GM19324 (cell line): ENCODE measurements around the gene CPEB1.

Experiments used
- ATAC-seq: cut with Tn5 transposase; IDR thresholded peaks from one replicate; pipeline ENCODE4 v1.9.1; 2021; ENCODE audit warnings: mild to moderate bottlenecking, moderate library complexity; ENCODE audit not compliant: unreplicated experiment, low FRiP score

The CPEB1 gene

GRCh38 chr15:82647045-82647834, at the start of gene CPEB1:
Gene CPEB1, minus strand, starts transcription at chr15:82647363. Its CDS starts 18,904 bp downstream, at chr15:82628459.
- no peak for ATAC-seq

- ATAC-seq, result no peak
These were observed 45.0 kb upstream of the CPEB1 start for GRCh38 chr15:82692171-82692570.

- ATAC-seq, result no peak
These were observed 42.0 kb upstream of the CPEB1 start for GRCh38 chr15:82689147-82689546.

- ATAC-seq, result no peak
These were observed 41.5 kb upstream of the CPEB1 start for GRCh38 chr15:82688691-82689090.

- no peak for ATAC-seq
These were observed 34.2 kb upstream of the CPEB1 start for GRCh38 chr15:82681371-82681770.

GRCh38 chr15:82680200-82681102, 33.3 kb upstream of the CPEB1 start:
- no peak for ATAC-seq

- no peak for ATAC-seq
These were observed 32.5 kb upstream of the CPEB1 start for GRCh38 chr15:82679626-82680199.

GRCh38 chr15:82677720-82678323, 30.7 kb upstream of the CPEB1 start:
- no peak for ATAC-seq

- no peak for ATAC-seq
These were observed 27.7 kb upstream of the CPEB1 start for GRCh38 chr15:82674873-82675272.

- ATAC-seq, result no peak
These were observed 23.5 kb upstream of the CPEB1 start for GRCh38 chr15:82670699-82671098.

GRCh38 chr15:82666606-82667005, 19.4 kb upstream of the CPEB1 start:
- ATAC-seq, result no peak

- ATAC-seq, result no peak
These were observed 16.9 kb upstream of the CPEB1 start for GRCh38 chr15:82664021-82664420.

GRCh38 chr15:82663186-82663600, 16.0 kb upstream of the CPEB1 start:
- no peak for ATAC-seq

GRCh38 chr15:82662641-82663040, 15.5 kb upstream of the CPEB1 start:
- no peak for ATAC-seq

- ATAC-seq, result no peak
These were observed 13.2 kb upstream of the CPEB1 start for GRCh38 chr15:82660378-82660777.

GRCh38 chr15:82656641-82657266, 9.6 kb upstream of the CPEB1 start:
- no peak for ATAC-seq

GRCh38 chr15:82655606-82656005, 8.4 kb upstream of the CPEB1 start:
- ATAC-seq, result no peak

- no peak for ATAC-seq
These were observed 6.5 kb upstream of the CPEB1 start for GRCh38 chr15:82653483-82654168.

GRCh38 chr15:82651708-82652107, 4.5 kb upstream of the CPEB1 start:
- ATAC-seq, result no peak
